NCI-H187 (cell line): Measurements from ENCODE around the gene GIMD1.
"Not testable (repeated sequence)": the region's sequence is repeated elsewhere in the genome, so short reads cannot be mapped to it uniquely, and the experiment has no call there.

ENCODE experiments used
- DNase-seq, 2 experiments: peaks; one replicate each; lab custom pipeline; 2025; lab: John Stamatoyannopoulos, UW

The GIMD1 gene

DNA sequence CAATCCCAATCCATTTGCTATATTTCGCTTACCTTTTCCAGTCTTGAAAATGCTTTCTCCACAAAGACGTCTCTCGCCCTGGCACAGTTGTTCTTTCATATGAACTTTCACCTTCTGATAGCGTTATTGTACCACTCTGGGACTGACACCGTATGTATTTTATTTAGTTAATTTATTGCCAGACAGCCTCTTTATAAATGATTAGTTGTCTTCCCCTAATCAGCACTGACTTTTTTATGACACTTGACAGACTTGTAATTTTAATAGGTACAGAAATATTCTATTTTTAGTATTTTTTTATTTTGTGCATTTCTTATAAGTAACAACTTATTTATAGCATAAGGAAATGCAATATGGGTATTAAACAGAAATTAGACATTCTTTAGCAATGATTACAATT, at the start of gene GIMD1:
GIMD1 (minus strand) TSS at position 101 of the 400 bp plus-strand sequence. CDS start 1,343 bp downstream, outside the sequence.
- no peak for DNase-seq

DNA sequence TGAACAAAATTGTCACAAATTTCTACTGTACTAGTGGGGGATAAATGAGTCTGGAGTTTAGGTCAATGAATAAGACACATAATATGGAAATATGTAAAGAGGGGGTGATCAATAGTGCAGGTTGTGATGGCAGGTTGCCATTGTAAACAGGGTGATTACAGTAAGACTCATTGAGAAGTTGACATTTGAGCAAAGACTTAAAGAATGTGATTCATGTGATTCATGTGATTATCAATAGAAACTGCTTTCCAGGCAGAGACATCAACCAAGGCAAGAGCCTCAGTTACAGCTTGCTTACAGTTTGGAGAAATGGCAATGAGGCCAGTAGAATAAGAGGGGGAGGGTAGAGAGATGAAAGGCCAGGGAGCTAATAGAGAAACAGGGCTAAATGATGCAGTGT, 45.8 kb upstream of the GIMD1 start:
- DNase-seq, result no peak

DNA sequence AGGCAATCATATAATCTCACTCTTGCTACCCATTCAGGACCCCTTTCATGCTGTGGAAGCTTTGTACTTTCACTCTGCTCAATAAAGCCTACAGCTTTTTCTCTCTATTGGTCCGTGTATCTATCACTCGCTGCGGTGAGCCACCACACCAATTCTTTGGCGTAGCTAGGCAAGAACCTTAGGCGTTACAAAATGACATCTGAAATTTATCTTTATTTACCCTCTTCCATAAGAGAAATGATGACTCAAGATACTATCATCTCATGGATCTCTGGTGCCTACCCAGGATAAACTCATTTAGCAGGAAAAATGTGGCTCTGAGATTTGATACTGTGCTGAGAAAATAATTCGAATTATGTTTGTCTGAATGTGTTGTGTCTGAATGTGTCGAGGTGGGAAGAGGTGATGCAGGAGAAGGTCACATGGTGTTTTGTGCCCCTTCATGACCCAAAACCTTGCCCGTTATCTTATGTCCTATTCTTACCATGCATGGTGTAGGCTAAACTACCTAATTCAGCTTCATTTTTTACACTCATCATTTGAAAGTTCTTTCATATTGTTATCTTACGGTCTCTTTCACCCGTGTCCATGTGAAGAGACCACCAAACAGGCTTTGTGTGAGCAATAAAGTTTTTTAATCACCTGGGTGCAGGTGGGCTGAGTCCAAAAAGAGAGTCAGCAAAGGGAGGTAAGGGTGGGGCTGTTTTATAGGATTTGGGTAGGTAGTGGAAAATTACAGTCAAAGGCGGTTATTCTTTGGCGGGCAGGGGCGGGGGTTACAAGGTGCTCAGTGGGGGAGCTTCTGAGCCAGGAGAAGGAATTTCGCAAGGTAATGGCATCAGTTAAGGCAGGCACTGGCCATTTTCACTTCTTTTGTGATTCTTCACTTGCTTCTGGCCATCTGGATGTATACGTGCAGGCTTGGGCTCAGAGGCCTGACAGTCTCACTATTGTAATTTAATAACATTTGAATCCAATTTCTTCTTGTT, 41.6 kb upstream of the GIMD1 start:
- DNase-seq, result no peak

DNA sequence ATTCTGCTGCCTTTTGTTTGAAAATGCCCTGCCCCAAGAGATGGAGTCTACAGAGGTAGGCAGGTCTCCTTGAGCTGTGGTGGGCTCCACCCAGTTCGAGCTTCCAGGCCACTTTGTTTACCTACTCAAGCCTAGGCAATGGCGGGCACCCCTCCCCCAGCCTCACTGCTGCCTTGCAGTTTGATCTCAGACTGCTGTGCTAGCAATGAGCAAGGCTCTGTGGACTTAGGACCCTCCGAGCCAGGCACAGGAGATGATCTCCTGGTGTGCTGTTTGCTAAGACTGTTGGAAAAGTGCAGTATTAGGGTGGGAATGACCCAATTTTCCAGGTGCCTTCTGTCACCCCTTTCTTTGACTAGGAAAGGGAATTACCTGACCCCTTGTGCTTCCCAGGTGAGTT, 39.4 kb upstream of the GIMD1 start:
- not testable (repeated sequence) for DNase-seq

DNA sequence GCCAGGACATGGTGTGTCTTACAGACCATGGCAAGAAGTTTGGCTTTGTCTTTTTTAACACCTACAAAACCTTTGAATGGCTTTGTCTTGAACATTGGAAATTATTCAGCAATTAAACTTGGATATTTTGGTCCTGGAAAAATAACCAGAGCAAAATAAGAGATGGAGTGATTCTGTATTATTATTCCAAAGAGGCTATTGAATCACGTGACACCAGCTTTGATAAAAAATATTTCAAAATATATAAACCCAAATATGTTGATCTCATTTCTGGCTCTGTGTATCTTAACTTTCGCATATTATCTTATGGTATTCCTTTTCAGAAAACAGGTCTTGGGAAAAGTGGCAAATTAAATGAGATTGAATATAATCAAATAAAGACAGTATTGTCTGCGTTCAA, 32.6 kb upstream of the GIMD1 start:
- no peak for DNase-seq

DNA sequence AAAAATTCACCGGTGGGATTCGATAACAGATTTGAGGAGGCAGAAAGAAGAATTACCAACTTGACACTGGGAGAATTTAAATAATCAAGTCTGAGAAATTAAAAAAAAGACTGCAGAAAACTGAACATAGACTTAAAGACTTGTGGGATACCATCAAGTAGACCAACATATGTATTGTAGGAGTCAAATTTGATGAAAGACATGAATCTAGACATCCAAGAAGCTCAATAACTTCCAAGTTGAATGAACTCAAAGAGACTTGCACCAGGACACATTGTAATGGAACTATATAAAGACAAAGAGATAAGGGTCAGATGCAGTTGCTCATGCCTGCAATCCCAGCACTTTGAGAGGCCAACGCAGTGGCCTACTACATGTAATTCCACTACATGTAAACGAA, 30.3 kb upstream of the GIMD1 start:
- not testable (repeated sequence) for DNase-seq

DNA sequence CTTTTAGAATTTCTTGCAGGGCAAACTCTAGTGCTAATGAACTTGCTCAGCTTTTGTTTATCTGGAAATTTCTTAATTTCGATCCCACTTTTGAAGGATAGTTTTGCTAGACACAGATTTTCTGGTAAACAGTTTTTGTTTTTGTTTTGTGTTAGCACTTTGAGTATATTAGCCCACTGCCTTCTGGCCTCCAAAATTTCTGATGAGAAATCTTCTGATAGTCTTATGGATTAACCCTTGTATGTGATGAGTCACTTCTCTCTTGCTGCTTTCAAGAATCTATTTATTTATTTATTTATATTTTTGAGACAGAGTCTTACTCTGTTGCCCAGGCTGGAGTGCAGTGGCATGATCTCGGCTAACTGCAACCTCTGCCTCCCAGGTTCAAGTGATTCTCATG, 27.0 kb upstream of the GIMD1 start:
- DNase-seq, result no peak

DNA sequence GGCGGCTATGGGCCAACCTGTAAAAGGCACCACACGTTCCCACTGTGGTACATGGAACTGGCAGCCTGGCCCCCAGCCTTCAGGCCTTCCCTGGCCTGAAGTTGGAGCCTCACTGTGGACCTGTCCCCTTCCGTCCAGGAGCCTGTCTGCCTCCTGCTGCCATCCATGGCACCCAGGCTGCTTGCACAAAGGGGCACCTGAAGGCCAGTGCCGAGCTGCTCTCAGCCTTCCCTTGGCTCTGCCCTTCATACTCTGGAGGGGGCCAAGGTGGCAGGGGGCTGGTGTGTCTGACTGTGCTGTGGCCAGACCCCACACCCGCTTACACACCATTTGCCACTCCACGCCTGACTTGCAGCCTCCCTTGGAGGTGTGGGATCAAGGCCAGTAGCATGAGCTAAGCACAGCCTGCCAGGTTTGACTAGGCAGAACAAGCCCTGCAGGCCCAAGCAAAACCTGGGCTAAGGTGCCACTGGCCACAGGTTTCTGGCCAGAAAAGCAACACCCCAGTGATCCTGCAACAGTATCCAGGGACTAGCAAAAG, 17.3 kb upstream of the GIMD1 start:
- no peak for DNase-seq

DNA sequence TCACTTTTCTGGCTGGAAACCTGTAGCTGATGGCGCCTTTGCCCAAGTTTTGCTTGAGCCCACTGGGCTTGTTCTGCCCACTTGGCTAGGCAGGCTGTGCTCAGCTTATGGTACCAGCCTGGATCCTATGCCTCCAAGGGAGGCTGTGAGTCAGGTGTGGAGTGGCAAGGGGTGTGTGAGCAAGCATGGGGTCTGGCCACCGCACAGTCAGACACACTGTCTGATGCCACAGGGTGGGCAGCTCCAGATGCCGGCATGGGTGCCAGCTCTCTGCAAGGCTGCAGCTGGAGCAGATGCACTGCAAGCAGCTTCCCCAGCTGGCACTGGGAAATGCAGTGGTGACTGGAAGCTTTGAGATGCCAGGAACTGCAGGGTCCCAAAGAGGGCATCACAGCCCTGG, 16.3 kb upstream of the GIMD1 start:
- no peak for DNase-seq

DNA sequence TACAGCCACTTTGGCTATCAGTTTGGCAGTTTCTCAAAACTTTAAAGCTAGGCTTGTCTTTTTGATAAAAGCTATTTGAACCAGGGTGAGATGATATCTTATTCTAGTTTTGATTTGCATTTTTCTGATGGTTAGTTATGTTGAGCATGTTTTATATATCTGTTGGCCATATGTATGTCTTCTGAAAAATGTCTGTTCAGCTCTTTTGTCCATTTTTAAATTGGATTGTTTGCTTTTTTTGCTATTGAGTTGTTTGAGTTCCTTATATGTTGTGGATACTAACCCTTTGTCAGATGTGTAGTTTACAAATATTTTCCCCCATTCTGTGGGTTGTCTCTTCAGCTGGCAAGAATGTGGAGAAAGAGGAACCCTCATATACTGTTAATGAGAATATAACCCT, 11.6 kb upstream of the GIMD1 start:
- DNase-seq, result no peak

DNA sequence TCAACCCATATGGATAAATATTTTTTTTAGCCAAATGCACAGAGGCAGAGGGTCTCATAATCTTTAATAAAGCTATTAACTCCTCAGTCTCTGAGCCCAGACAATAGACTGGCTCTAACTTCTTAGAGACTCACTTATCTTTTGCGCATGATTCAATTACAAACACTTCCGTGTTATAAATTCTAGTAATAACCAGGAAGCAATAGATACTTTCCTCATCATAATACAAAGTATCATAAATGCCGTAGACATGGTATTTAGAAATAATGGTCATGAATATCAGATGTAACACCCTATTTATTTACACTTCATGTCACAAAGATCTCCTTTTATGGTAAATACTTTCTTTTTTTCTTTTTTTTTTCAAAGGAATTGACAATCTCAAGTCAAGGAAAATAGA, 4.4 kb upstream of the GIMD1 start:
- DNase-seq, result no peak

DNA sequence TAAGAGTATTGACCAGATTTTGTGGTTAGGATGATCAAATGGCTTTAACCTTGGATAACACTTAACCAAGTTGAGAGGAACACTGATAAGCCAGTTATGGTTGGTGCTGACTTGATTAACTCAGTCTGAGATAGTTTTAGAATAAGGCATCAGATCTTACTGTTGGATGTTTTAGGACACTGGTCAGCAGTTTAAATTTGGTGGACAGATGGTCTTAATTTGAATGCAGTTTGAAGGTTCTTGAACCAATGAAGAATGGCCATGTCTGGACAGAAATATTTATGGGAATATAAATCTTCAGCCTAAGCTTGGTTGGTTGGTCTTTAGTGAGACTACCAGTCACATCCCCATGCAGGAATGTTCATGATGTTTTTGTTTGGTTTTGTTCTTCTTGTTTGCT, 2.6 kb upstream of the GIMD1 start:
- DNase-seq, result no peak

DNA sequence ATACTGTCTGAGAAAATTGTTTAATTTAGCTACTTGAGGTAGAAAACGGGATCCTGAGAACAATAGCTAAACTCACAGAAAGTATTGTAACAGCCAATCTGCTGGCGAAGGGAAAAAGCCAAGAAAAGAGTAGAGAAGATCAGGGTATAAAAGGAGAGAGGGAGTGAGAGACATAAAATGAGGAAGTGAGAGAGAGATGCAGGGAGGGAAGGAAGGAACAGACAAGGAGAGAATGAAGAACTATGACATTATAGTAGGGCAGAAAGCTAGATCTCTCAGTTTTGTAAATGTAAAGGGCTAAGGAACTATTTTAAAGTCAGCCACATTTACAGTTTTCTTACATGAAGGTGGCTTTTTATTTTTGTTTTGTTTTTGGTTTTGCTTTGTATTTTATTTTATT, 1.6 kb upstream of the GIMD1 start:
- no peak for DNase-seq

DNA sequence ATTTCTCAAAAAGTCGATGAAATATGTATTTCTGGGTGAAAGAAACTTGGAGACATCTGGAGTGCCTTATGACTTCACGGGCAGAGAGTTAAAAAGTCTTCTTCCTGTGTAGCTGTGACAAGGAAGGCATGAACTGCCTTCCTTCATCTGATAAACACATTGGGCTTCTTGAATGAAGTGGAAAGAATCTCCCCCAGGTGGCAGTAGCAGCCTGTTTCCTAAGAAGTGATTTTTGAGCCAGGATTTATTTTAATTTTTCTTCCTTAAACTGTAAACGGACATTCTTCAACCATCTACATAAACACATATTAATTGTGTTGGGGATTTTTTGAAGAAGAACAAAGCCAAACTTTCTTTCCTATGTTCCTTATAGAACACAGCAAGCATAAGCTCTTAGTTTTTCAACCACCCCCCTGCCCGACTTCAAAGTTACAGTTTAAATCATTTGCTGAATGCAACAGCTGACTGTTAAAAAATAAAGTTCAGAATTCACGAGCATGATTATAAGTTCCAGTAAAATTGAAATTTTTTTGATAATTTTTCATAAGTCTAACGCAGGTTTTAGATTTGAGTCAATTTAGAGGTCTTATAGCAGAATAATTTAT, 980 bp upstream of the GIMD1 start:
- DNase-seq, result no peak

DNA sequence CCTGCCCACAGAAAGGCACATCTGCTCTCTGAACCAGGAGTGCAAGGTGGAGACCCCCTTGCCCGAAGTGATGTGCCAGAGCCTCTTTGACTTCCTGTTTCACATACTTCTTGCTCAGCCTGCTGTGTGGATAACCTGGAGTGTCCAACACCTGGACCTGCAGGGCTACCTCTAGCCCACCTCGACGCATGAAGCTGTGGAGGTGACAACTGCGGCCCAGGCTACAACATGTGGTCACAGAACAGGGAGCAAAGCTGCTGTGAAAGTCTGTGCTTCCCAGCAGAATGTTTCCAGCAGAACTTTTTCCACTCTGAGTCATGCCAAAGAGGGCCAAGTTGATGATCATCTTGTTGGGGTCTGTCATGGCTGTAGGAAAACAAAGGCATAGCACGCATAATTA, 1.5 kb downstream of the GIMD1 start:
- DNase-seq, result no peak

DNA sequence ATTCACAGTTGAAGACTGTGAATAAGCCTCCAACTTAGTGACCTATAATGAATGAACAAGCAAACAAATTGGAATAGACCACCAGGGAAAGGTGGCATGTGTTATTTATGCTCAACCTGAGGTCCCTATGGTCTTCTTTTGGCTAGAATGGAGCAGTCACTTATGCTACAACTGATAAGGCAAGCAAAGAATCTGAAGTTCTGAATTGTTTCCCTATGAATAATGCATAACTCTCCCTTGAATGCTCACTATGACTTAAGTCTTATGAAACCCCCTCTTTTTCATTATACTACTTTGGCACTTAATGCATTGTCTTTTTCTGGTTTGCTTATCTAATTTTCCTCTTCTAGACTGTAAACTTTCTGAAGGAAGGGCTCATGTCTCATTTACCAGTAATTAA, 2.6 kb downstream of the GIMD1 start:
- no peak for DNase-seq

DNA sequence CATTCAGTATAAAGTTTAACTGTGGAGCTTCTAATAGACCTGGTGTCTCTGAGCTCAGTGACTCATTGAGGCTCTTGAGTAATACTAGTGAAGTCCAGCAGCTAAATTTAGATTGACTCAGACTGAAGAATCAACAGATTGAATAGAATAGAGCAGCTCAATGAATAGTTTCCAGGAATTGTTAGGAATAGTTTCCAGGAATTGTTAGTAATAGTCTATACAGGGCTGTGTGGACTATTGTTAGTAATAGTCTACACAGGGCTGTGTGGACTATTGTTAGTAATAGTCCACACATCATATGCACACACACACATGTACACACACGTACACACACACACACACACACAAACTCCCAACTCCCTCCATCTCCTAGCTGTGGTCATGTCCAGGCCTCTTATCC, 3.0 kb downstream of the GIMD1 start:
- DNase-seq, result no peak

DNA sequence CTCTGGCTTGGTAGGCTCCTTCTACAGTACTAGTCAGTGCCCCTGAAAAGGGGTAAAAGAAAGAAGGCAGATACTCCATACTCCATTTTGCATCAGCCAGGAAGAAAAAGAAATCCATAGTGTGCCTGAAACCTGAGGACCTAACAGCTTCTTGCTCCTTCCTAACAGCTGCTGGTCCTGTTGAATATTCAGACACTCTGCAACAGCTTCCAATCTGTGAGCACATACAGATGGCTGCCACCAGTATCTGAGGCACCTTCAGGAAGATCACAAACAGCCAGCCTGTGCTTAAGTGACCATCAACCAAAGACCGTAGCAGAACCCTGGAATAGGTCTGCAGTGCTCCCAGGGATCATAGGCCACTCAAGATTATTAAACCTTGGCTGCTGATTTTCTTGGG, 4.3 kb downstream of the GIMD1 start:
- no peak for DNase-seq

DNA sequence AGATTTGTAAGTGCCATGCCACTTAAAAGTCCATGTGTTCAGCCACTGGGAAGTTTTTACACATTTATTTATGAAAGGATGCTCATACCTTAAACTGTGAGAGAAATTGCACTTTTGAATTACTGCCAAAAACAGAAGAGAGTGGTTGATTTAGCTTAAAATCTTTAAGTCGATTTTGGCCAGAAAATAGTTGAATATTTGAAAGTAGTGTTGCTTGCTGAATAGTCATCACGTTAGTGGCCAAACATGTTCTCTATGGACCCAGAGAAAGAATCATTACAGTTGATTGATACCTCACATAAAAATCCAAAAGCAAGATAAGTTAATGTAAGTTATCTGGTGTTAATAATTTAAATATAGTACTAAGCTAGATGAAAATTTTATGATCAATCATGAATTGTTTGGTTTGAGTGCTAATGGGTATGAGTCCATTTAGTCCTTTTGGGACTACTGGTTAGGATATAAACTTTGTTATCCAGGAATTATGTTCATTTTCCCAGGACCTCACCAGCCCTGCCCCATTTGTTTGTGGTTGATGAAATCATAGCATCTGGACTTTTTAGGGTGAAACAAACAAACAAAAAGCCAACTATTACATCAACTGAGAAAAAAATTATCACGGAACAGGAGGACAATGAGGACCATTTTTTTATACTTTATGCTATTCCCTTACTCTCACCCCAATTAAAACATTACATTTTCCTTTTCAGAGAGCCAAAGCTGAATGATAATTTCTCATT, 6.3 kb downstream of the GIMD1 start:
- no peak for DNase-seq

DNA sequence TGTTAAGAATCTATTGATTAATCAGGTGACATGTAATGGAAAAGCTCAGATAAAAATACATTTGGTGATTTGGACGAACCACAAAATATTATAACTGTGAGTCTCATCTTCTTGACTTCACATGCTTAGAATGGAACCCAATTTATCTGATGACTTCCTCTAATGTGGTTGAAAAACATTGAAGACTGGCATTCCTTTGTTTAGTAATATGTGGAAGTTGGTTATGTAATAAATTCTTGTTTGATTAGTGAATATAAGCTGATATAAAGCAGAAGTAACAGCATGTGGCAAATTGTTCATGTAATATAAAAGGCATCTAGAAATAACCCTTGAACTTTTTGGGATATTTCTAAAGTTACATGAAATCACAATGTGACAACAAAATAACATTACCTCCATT, 9.7 kb downstream of the GIMD1 start:
- DNase-seq, result no peak

DNA sequence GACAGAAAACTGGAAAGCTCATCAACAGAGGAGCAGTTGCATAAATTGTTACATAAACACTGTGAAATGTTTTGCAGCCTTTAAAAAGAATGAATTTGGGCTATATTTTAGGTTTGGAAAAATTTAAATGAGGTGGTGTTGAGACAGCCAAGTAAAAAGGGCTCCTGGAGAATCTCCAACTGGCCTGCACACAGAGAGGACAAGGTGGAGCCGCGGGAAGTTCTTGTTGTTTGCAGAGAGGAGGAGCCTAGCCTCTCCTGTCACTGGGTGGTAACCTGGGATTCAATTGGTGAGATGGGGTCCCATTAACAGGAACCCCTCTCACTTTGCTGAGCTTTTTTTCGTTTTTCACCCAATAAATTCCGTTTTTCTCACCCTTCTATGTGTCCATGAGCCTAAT, 13.4 kb downstream of the GIMD1 start:
- no peak for DNase-seq

DNA sequence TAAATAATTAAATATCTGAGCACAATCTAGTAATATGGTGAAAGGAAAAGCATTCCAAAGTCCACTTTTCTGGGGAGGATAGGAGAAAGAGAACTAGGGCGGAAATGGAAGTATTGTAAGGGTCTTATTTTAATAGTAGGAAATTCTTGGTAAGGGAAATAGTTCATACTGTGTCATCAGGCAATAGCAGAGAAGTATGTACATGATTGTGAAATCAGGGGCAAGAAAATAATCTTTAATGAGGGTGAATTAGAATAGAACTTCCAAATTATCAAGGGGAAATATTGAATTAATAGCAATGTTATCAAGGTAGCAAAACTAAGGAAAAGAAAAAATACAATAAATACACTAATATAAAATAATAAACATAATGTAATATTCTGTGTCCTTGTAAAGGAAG, 14.8 kb downstream of the GIMD1 start:
- no peak for DNase-seq

DNA sequence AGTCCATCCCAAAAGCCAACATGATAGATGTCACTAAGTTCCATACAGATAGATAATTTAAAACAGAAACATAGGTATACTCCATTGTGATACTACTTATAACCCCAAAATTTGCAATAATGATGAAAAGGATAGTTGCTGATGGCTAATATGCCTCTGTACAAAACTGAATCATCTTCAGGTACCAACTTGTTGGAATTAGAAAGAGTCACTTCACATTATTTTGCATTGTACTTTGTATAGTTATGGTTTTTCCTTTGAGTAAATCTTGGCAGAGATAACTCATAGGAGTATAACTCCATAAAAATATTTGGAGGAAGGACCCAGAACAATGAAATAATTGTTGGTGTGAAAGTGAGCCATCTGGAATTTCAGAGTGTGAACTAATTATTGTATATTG, 17.6 kb downstream of the GIMD1 start:
- DNase-seq, result no peak
